T-helper 2 cell (primary cell): ENCODE results near the gene DACH2.

ENCODE experiments used
- DNase-seq, 5 experiments: peaks; one replicate each; pipeline versions ENCODE4 v3.0.0 to v3.0.0-alpha.2; 2012 to 2022

DACH2 gene

DNA sequence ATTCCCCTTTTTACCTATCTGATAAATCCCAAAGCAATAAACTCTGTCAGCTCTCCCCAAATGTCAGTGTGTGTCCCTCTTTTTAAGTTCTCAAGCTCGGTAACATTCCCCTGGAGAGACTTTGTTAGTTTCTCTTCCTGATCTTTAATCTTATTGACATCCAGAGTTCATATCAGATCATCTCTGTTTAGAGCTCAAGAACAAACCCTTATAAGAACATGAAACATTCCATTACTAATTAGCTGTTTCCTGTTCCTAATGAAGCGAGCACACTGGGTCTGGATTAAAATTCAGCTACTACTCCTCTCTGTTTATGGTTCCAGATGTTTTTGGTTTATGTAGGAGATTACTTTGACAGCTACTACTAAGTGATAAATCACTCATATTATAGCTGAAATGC, 681.5 kb downstream of the DACH2 start:
- no peak for DNase-seq

DNA sequence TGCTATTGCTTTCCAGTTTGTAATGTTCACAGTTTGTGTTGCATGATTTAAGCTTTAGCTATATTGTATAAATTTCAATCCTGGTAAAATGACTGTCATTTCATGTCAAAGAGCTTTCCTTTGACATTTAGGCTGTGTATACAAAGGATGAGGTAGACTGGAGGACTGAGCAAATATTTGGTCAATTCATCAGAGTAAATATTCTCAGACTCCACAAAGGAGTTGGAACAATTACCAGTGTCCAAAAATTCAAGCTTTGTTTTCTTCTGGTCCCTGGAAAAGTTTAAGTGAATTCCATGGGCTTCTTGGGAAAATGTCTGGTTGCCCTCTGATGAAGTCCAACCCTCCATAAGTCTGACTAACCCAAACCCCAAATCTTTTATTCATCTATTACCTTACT, 682.4 kb downstream of the DACH2 start:
- no peak for DNase-seq

GRCh38 chrX:86845101-86845500, 696.9 kb downstream of the DACH2 start:
- DNase-seq = no peak
